HepG2 (cell line): ENCODE data around the gene TENT5A. TPM values are rescaled to one million over a fixed set of nuclear protein-coding genes. Genes with fewer than 3 reads are reported as not detected.
A peak's percentile ranks its signal among the peaks of the same experiment; 100 is the strongest.

Experiments
- ATF7 ChIP-seq, 2 experiments: fragments of 450-650 bp in 1 of 2; sonication (generic) in 1 of 2; formaldehyde crosslinking in 1 of 2; IDR thresholded peaks; 2 replicates each; pipeline versions ENCODE4 v1.4.0 to v1.6.1; 2016 to 2020; ENCODE audit warnings: antibody characterized with exemption in 1 of 2, mild to moderate bottlenecking in 1 of 2, missing genetic modification reagents in 1 of 2
- CCAR2 ChIP-seq: fragments of 200-400 bp; formaldehyde crosslinking; optimal IDR thresholded peaks from 2 replicates; pipeline ENCODE3; 2018; ENCODE audit warnings: low read depth, mild to moderate bottlenecking, low read length, moderate library complexity
- CREB1 ChIP-seq, 2 experiments: fragments of 450-650 bp in 1 of 2; IDR thresholded peaks; 2 replicates each; pipeline ENCODE4 v1.6.1; 2016 to 2017; ENCODE audit warnings: control low read depth in 1 of 2, mild to moderate bottlenecking in 1 of 2, missing compliant biosample characterization in 1 of 2, missing genetic modification characterization in 1 of 2
- HES4 ChIP-seq: sonication (generic); formaldehyde crosslinking; IDR thresholded peaks from 2 replicates; pipeline ENCODE4 v1.9.0; 2021; ENCODE audit warnings: mild to moderate bottlenecking, missing genetic modification reagents, borderline replicate concordance
- JUNB ChIP-seq: sonication (generic); formaldehyde crosslinking; IDR thresholded peaks from 2 replicates; pipeline ENCODE4 v1.8.0; 2022; ENCODE audit warnings: missing genetic modification reagents, mild to moderate bottlenecking, borderline replicate concordance
- KDM3A ChIP-seq: IDR thresholded peaks from 2 replicates; pipeline ENCODE4 v1.6.1; 2018; ENCODE audit warnings: low read depth, missing compliant biosample characterization
- KLF15 ChIP-seq: sonication (generic); formaldehyde crosslinking; IDR thresholded peaks from 2 replicates; pipeline ENCODE4 v1.8.1; 2023; ENCODE audit warnings: borderline replicate concordance, mild to moderate bottlenecking, inconsistent platforms, missing genetic modification reagents, mixed read lengths
- NFIB ChIP-seq: sonication (generic); formaldehyde crosslinking; IDR thresholded peaks from 2 replicates; pipeline ENCODE4 v1.9.0; 2021; ENCODE audit warnings: missing genetic modification reagents, mild to moderate bottlenecking, borderline replicate concordance
- NR1H2 ChIP-seq: sonication (generic); formaldehyde crosslinking; IDR thresholded peaks from 2 replicates; pipeline ENCODE4 v1.8.1; 2022; ENCODE audit warnings: low read depth, missing genetic modification reagents, borderline replicate concordance
- RCOR2 ChIP-seq: IDR thresholded peaks from 2 replicates; pipeline ENCODE4 v1.6.1; 2016; ENCODE audit warnings: missing biosample characterization, missing genetic modification reagents
- RELA ChIP-seq: sonication (generic); formaldehyde crosslinking; IDR thresholded peaks from 2 replicates; pipeline ENCODE4 v1.4.0; 2020; ENCODE audit warnings: missing genetic modification reagents
- SRF ChIP-seq: IDR thresholded peaks from 2 replicates; pipeline ENCODE4 v1.6.1; 2011; ENCODE audit warnings: mild to moderate bottlenecking, low read depth, low read length, moderate library complexity
- ZBTB42 ChIP-seq: sonication (generic); formaldehyde crosslinking; IDR thresholded peaks from 2 replicates; pipeline ENCODE4 v1.5.0; 2020; ENCODE audit warnings: mild to moderate bottlenecking, missing genetic modification reagents
- ZNF160 ChIP-seq: sonication (generic); formaldehyde crosslinking; IDR thresholded peaks from 2 replicates; pipeline ENCODE4 v1.8.0; 2022; ENCODE audit warnings: mild to moderate bottlenecking, inconsistent platforms, missing genetic modification reagents
- ZNF205 ChIP-seq: IDR thresholded peaks from 2 replicates; pipeline ENCODE4 v1.6.1; 2018; ENCODE audit warnings: missing biosample characterization, missing genetic modification reagents
- ZNF501 ChIP-seq: sonication (generic); formaldehyde crosslinking; IDR thresholded peaks from 2 replicates; pipeline ENCODE4 v1.5.1; 2020; ENCODE audit warnings: mild to moderate bottlenecking, moderate library complexity, missing genetic modification reagents
- ZNF660 ChIP-seq: sonication (generic); formaldehyde crosslinking; IDR thresholded peaks from 2 replicates; pipeline ENCODE4 v1.5.1; 2020; ENCODE audit warnings: mild to moderate bottlenecking, low read depth, missing genetic modification reagents, borderline replicate concordance
- ZNF713 ChIP-seq: sonication (generic); formaldehyde crosslinking; IDR thresholded peaks from 2 replicates; pipeline ENCODE4 v1.4.0; 2020; ENCODE audit warnings: mild to moderate bottlenecking, missing genetic modification reagents
- ZNF792 ChIP-seq: IDR thresholded peaks from 2 replicates; pipeline ENCODE4 v1.6.1; 2016
- polyA plus RNA-seq, 8 experiments: library from polyadenylated mRNA; depleted of rRNA in 3 of 8; stranded (reverse) in 7 of 8; unstranded in 1 of 8; fragments of >200 nt; fragmentation: Illumina TruSeq in 4 of 8; extraction: Trizol in 4 of 8; gene quantifications; 2 replicates each; pipeline versions ENCODE4 v1.2.1 to v1.2.3, GENCODE V29; 2011 to 2016; ENCODE audit warnings: low read depth in 4 of 8, missing spikeins in 1 of 8, mixed read lengths in 1 of 8; ENCODE audit not compliant: insufficient read depth in 1 of 8
- total RNA-seq, 5 experiments: library from RNA; depleted of rRNA; stranded (reverse); fragments of >200 nt; fragmentation: Illumina TruSeq; extraction: Trizol; gene quantifications; 2 replicates each; pipeline ENCODE4 v1.2.3, GENCODE V29; 2016; ENCODE audit warnings: low read depth in 1 of 5
- TF ChIP-seq, protein P1 (sequence below): sonication (generic); formaldehyde crosslinking; IDR thresholded peaks from 2 replicates; pipeline ENCODE4 v1.5.0; 2020; ENCODE audit warnings: missing genetic modification reagents
- TF ChIP-seq, protein P2 (sequence below): sonication (generic); formaldehyde crosslinking; IDR thresholded peaks from 2 replicates; pipeline ENCODE4 v1.5.1; 2020; ENCODE audit warnings: missing genetic modification reagents, mild to moderate bottlenecking, borderline replicate concordance
- TF ChIP-seq, protein P3 (sequence below): IDR thresholded peaks from 2 replicates; pipeline ENCODE4 v1.6.1; 2016; ENCODE audit warnings: mild to moderate bottlenecking, missing biosample characterization, missing genetic modification reagents
- TF ChIP-seq, protein P4 (sequence below): sonication (generic); formaldehyde crosslinking; IDR thresholded peaks from 2 replicates; pipeline ENCODE4 v1.4.0; 2020; ENCODE audit warnings: missing genetic modification reagents

Gene TENT5A
- total and polyA plus RNA-seq, 2 of the 13 experiments (the other 11 are each of a cell fraction or from before 2014, with no cell fraction given) = 8.0 to 13.8 TPM

DNA sequence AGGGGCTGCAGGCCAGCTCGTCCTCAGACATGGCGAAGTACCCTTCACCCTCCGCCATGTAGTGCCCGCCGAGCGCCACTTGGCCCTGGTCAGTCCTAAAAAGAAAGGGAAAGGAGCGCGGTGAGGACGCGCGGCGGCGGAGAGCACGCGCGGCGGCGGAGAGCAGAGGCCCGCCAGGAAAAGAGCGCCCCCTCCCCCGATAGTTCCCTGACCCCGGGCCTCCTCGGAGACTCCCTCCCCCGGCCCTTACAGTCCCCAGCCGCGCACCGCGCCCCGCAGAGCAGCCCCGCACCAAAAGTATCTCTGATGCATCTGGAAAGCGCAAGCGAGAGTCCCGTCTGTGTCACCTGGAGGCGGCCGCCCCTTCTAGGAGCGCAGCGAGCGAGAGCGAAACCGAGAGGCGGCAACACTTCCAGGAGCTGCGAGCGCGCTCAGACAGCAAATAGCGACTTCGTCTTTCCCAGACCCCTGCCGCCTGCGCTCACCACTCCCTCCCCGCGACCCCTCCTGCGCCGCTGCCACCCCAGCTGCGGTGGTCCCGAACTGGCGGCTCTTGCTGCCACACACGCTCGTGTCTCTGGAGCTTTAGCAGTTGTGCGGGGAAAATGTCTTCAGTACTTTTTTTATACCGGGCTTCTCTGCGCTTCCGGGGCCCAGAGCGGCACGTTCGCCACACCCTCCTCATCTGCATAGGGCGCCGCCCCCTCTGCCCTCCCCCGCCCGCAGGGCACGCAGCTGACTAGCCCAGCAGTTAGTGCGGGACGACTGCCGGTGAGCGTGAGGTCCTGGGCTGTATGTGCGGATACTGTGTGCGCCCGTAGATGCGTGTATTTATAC lies at the start of gene TENT5A (continued):
- TF ChIP-seq, protein P1, sequence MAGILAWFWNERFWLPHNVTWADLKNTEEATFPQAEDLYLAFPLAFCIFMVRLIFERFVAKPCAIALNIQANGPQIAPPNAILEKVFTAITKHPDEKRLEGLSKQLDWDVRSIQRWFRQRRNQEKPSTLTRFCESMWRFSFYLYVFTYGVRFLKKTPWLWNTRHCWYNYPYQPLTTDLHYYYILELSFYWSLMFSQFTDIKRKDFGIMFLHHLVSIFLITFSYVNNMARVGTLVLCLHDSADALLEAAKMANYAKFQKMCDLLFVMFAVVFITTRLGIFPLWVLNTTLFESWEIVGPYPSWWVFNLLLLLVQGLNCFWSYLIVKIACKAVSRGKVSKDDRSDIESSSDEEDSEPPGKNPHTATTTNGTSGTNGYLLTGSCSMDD (CRISPR knock-in tag) = no peak
- no peak for TF ChIP-seq ZNF792 (CRISPR knock-in tag)
- no peak; the same call in 1 of the 2 replicates for TF ChIP-seq HES4 (CRISPR knock-in tag)
- no peak for TF ChIP-seq CREB1 (IDR thresholded peaks at IDR 0.05)
- no peak for TF ChIP-seq CREB1 (CRISPR knock-in tag; IDR thresholded peaks at IDR 0.05)
- no peak for TF ChIP-seq NR1H2 (CRISPR knock-in tag)
- TF ChIP-seq KDM3A (CRISPR knock-in tag) = 0 out of 2 replicates have a peak, but pooled peaks have one; percentile 64
- TF ChIP-seq ZNF501 (CRISPR knock-in tag) = no peak
- no peak for TF ChIP-seq ZNF713 (CRISPR knock-in tag)
- no peak for TF ChIP-seq RELA
- TF ChIP-seq KLF15 (CRISPR knock-in tag) = no peak
- TF ChIP-seq NFIB (CRISPR knock-in tag) = no peak
- TF ChIP-seq ATF7 (IDR thresholded peaks at IDR 0.05) = no peak
- TF ChIP-seq ATF7 (CRISPR knock-in tag; IDR thresholded peaks at IDR 0.05) = no peak
- no peak for TF ChIP-seq RCOR2 (CRISPR knock-in tag)
- TF ChIP-seq, protein P2, sequence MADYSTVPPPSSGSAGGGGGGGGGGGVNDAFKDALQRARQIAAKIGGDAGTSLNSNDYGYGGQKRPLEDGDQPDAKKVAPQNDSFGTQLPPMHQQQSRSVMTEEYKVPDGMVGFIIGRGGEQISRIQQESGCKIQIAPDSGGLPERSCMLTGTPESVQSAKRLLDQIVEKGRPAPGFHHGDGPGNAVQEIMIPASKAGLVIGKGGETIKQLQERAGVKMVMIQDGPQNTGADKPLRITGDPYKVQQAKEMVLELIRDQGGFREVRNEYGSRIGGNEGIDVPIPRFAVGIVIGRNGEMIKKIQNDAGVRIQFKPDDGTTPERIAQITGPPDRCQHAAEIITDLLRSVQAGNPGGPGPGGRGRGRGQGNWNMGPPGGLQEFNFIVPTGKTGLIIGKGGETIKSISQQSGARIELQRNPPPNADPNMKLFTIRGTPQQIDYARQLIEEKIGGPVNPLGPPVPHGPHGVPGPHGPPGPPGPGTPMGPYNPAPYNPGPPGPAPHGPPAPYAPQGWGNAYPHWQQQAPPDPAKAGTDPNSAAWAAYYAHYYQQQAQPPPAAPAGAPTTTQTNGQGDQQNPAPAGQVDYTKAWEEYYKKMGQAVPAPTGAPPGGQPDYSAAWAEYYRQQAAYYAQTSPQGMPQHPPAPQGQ (CRISPR knock-in tag) = no peak
- no peak for TF ChIP-seq SRF
- TF ChIP-seq CCAR2 = no peak
- no peak for TF ChIP-seq JUNB (CRISPR knock-in tag)
- TF ChIP-seq, protein P3, sequence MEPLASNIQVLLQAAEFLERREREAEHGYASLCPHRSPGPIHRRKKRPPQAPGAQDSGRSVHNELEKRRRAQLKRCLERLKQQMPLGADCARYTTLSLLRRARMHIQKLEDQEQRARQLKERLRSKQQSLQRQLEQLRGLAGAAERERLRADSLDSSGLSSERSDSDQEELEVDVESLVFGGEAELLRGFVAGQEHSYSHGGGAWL (CRISPR knock-in tag) = no peak
- no peak for TF ChIP-seq ZNF660 (CRISPR knock-in tag)
- peak; percentile 17; the same call in 1 of the 2 replicates for TF ChIP-seq ZNF205 (CRISPR knock-in tag)
- TF ChIP-seq ZBTB42 (CRISPR knock-in tag) = no peak
- no peak for TF ChIP-seq ZNF160
- TF ChIP-seq, protein P4, sequence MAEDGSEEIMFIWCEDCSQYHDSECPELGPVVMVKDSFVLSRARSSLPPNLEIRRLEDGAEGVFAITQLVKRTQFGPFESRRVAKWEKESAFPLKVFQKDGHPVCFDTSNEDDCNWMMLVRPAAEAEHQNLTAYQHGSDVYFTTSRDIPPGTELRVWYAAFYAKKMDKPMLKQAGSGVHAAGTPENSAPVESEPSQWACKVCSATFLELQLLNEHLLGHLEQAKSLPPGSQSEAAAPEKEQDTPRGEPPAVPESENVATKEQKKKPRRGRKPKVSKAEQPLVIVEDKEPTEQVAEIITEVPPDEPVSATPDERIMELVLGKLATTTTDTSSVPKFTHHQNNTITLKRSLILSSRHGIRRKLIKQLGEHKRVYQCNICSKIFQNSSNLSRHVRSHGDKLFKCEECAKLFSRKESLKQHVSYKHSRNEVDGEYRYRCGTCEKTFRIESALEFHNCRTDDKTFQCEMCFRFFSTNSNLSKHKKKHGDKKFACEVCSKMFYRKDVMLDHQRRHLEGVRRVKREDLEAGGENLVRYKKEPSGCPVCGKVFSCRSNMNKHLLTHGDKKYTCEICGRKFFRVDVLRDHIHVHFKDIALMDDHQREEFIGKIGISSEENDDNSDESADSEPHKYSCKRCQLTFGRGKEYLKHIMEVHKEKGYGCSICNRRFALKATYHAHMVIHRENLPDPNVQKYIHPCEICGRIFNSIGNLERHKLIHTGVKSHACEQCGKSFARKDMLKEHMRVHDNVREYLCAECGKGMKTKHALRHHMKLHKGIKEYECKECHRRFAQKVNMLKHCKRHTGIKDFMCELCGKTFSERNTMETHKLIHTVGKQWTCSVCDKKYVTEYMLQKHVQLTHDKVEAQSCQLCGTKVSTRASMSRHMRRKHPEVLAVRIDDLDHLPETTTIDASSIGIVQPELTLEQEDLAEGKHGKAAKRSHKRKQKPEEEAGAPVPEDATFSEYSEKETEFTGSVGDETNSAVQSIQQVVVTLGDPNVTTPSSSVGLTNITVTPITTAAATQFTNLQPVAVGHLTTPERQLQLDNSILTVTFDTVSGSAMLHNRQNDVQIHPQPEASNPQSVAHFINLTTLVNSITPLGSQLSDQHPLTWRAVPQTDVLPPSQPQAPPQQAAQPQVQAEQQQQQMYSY (CRISPR knock-in tag) = peak; percentile 42; the same call in 1 of the 2 replicates
